Measurements from ENCODE around the gene IER5L.

IER5L gene

DNA sequence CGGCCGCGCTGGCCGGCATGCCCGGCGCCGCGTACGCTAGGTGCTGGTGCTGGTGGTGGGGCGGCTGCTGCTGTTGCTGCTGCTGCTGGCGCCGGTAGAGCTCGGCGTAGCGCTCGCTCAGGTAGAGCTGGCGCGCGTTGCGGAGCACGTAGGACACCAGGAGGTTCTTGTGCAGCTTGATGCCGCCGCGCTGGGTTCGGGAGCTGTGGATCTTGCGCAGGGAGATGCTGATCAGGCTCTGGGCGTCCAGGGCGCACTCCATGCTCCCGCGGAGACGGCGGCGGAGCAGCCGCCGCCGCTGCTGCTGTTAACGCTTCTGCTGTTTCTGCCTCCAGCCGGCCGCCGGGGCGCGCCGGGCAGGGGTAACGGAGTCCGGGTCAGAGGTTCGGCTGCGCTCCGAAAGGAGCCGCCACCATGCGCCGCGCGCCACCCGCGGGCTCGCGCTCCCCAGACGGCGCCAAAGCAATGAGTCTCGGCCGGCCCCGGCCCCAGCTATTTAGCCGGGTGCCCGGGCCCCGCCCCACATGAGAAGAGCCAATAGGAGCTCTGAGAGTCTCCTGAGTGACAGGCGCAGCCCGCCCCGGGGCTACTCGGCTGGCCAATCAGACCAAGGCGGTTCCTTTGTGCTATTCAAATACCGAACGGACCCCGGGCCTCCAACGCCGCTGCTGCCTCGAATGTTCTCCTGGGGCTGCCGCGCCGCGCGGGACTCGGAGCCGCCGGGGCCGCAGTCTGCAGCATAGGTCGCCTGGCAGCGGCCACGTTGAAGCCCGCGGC is at the start of gene IER5L:
Gene IER5L, minus strand, starts transcription at position 471 of the 777 bp plus-strand sequence. Its CDS starts 209 bp downstream, at position 262.
- peak; percentile 100 for DNase-seq (ENCODE audit: low spot score)

DNA sequence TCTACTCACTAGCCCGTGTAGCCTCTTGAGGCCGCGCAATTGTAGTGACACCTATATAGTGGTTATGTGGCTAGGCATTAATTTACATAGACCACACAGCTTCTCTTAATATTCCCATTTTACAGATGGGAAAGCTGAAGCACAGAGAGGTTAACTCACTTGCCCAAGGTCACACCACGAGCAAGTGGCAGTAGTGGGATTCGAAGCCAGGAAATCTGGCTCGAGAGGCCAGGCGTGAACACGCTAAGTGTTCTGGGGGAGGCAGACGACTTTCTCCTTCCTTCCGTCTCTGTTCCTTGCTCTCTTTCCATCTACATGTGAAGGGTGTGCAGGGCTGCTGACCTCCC is 49.8 kb upstream of the IER5L start:
- DNase-seq (ENCODE audit: low spot score), result no peak

DNA sequence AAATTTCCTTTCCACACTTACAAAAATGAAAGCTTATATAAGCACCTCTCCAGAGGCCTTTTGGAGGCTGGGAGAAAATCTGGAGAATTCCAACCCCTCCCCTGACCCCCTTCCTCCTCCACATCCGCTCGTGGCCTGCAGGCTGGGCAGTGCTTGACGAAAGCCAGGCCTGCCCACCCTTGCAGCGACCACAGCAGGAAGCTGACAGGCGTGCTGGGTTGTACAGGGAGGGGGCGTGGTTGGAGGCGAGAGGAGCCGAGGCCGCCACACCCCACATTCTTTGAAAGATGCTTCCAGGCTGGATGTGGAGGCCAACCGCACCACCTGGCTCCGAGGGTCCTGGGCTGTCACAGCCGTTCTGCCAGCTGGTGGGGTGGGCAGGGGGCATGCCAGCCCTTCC is 47.8 kb upstream of the IER5L start:
- peak; percentile 81 for DNase-seq (ENCODE audit: low spot score)

DNA sequence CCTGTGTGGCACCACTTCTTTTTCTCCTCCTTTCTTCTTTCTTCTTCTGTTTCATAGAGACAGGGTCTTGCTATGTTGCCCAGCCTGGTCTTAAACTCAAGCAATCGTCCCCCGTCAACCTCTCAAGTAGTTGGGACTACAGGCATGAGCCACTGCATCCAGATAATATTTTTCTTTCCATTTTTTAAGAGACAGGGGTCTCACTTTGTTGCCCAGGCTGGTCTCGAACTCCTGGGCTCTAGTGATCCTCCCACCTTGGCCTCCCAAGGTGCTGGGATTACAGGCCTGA is 47.4 kb upstream of the IER5L start:
- DNase-seq (ENCODE audit: low spot score), result no peak

DNA sequence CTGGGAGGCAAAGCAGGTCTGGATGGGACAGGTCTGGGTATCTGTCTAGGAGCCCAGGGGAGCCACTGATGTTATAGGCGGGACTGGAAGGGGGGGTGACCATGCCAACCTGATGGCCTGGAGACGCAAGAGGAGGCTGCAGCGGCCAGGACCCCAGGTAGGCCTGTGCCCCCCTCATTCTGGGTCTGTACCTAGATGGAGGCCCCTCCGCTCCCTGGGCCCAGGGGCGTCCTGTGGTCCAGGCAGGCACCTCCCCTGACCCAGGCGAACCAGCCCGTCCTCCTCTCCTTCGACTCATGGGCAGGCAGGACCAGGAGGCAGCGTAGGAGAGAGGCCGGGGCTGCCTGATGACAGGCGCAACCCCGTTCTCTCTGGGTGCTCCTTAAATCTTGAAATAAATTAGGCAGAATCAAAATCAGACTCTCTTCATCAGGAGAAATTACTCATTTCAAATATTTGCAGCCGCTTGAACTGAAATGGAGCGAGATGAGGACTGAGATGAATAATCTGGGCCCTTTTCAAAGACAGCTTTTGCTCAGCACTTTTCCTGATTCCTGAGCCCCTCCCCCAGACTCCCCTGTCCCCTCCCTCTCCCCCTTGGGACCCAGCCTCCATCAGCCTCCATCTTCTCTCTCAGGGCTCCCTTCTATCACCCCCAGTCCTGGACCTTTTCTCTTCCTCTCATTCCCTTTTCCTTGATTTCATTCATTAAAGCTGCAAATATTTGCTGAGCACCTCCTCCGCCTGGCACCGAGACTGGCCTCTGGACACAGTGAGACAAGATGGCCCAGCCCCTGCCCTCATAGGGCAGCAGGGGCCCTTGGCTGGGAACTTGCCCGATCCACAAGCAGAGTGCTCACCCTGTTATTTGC is 46.8 kb upstream of the IER5L start:
- no peak for DNase-seq (ENCODE audit: low spot score)

DNA sequence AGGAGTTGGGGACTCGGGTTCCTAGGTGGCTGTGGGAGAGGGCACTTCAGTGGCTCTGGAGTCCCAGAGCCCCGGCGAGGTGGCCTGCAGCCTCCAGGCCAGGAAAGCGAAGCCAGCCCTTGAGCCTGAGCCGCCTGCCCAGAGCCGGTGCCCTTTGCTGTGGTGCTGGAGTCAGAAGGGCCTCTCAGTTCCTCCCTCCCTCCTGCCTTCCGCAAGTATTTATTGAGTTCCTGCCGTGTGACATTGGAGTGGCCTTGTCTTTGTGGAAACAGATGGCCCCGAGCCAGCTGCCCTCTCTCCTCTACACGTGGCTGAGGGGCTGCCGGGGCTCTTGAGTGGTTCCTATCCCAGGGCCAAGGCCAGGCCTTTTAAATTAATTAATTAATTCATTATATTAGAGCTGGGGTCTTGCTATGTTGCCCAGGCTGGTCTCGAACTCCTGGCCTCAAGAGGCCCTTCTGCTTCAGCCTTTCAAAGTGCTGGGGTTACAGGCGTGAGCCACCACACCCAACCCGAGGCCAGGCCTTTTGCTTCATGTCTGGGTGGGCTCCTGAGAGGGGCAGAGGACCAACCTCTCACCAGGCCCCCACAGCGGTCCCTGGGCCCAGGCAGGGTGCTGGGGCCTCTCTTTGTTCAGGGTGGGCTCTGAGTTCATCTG is 45.6 kb upstream of the IER5L start:
- no peak for DNase-seq (ENCODE audit: low spot score)

DNA sequence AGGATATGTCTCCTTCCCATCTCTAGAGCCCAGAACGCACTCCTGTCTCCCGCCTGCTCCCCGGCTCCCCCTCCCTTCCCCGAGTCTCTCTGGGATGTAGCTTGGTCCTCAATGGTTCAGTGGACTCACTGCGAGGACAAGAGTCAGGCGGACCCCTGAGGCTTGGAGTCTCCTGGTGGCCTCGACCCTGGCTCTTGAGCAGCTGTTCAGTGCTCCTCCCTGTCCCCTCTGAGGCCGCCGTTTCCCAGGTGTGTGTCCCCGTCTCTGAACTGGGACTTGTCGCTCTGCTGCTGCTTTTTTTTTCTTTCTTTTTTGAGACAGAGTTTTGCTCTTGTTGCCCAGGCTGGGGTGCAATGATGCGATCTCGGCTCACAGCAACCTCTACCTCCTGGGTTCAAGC is 44.8 kb upstream of the IER5L start:
- no peak for DNase-seq (ENCODE audit: low spot score)

DNA sequence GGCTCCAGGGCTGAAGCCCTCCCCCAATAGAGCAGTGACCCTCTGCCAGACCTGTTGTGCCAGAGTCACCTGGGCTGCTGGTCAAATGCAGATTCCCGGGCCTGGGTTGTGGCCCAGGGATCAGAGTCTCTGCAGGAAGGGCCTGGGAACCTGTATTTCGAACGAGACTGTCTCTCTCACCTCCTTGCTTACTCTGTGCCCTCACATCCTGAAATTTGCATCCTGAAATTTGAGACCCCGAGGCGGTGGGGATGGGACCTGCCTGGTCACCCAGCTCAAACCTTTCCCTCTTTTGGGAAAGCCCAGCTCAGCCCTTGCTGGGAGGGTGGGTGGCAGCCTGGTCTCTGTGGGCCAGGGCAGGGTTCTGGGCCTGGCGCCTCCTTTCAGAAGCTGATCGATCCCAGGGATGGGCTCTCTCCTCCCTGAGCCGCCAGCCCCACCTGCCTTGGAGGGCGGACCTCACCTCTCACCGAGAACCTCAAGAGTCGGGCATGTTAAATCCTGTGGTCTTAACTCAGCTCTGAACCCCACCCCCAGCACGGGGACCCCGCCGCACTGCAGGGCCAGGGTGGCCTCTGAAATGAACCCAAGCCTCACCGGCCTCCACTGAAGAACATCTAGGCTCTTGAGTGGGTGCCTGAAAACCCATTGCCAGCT is 44.0 kb upstream of the IER5L start:
- no peak for DNase-seq (ENCODE audit: low spot score)

DNA sequence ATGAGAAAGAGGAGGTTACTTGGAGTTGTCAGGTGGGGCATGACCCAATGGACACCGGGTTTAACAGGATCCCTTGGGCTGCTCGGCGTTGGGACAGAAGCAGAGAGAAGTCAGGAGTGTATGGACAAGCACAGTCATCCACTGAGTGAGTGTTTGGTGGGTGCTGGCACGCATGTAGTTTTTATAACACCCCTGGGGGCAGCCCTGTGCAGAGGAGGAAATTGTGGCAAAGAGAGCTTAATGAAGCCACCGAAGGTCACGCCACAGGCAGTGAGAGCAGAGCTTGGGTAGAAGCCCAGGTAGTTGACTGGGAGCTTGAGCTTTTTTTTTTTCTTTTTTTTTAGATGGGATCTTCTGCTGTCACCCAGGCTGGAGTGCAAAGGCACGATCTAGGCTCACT is 43.2 kb upstream of the IER5L start:
- no peak for DNase-seq (ENCODE audit: low spot score)

DNA sequence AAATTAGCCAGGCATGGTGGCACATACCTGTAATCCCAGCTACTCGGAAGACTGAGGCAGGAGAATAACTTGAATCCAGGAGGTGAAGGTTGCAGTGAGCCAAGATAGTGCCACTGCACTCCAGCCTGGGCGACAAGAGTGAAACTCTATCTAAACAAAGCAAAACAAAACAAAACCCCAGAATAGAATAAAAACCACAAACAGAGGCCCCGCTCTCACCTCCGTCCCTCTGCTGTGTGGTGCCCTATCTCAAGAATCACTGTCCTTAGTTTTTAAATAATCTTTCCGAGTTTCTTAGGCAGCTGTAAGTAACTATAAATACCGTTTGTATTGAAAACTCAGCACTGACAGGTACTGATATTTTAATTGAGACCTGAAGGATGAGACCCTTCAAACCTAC is 42.7 kb upstream of the IER5L start:
- no peak for DNase-seq (ENCODE audit: low spot score)

DNA sequence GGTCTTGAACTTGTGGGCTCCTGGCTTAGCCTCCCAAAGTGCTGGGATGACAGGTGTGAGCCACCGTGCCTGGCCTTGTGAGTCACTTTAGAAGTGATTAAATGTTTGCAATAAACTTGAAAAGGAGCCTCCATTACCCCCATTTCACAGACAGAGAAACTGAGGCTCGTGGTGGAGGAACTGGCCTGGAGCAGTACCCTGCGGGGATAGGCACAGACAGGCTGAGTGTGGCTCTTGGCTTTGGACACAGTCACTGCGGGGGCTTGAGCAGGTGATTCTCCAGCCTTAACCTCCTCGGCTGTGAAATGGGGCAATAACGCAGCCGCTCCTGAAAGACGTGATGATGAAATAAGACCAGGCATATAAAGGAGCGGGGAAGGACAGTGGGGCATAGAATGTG is 40.9 kb upstream of the IER5L start:
- no peak for DNase-seq (ENCODE audit: low spot score)

DNA sequence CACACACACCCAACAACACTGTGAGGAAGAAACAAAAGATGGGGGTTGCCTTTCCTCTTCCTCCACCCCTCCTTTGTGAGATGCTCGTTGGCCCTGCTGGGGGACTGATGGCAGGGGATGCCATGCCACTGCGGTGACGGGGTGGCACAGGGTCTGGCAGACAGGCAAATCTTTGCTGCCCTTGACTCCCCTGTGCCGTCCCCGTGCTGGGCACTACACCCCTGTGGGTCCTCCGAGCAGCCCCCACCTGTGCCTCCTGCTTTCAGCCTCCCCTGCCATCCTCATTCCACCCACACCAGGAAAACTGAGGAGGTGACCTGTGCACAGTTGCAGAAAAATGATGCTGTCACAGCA is 40.2 kb upstream of the IER5L start:
- DNase-seq (ENCODE audit: low spot score), result no peak

DNA sequence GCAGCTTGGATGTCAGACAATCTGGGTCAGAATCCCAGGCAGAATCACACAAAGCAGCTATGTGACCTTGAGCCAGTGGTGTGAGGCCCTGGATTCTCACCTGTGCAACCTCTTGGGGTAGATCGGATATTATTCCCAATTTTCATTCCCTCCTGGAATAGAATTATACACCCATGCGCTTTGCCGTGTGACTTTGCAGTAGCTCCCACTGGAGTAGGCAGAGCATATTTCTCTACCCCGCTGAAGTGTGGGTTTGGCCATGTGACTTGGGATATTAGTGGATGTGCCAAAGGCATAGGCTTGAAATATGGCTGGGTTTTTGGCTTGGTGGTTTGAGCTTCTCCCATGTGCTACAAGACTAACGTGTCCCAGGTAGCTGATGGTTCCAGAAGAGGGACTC is 35.5 kb upstream of the IER5L start:
- DNase-seq (ENCODE audit: low spot score), result no peak

DNA sequence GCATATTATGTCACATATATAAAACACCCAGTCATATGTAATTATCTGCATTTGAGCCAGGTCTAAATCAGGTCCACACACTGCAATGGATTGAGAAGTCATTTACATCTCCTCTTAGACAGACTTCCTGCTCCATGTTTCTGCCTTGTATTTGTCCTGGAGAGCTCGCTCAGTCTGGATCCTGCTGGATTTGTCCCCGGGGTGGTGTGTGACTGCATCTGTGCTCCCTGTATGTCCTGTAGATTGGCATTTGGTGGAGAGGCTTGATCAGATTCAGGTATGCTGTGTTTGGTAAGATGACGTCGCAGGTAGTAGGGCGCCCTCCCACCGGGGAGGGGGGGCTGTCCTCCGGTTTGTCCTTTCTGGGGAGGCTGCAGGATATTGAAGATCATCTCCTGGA is 33.6 kb upstream of the IER5L start:
- no peak for DNase-seq (ENCODE audit: low spot score)

DNA sequence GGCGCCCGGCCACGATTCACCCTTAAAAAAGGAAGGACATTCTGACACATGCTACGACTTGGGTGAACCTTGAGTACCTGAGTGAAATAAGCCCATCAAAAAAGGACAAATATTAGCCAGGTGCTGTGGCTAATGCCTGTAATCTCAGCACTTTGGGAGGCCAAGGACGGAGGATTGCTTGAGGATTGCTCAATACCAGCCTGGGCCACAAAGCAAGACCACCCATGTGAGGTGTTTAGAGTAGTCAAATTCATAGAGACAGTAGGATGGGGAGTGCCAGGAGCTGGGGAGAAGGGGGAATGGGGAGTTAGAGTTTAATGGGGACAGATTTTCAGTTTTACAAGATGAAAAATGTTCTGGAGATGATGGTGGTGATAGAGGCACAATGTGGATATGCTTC is 32.1 kb upstream of the IER5L start:
- no peak for DNase-seq (ENCODE audit: low spot score)

DNA sequence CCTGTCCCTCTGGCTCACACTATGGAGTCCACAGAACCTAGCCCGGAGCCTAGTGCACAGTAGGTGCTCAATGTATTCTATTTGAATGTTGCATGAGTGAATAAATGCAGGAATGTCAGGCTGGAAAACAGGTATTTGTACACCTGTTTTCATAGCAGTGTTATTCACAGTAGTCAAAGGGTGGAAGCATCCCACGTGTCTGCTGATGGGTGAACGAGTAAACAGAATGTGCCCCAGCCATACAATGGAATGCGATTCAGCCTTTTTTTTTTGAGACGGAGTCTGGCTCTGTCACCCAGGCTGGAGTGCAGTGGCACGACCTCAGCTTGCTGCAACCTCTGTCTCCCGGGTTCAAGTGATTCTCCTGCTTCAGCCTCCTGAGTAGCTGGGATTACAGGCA is 31.5 kb upstream of the IER5L start:
- DNase-seq (ENCODE audit: low spot score), result no peak

DNA sequence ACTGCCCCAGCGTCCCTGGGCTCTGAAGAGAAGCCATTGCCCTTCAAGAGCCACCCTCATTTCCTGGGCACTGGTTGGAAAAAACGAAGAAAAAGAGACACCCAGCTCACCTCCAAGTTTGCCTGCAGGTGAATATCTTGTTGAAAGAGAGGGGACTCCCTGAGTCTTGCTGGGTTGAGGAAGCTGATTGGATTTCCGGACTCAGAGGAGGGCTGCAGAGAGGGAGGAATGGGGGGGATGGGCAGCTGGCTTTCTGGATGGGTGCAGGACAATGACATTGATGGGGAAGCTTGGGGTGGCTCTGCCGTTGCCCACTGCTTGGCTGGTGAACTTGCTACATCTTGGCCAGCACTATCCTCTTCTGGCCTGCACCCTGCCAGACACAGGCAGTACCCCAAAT is 31.0 kb upstream of the IER5L start:
- DNase-seq (ENCODE audit: low spot score), result no peak

DNA sequence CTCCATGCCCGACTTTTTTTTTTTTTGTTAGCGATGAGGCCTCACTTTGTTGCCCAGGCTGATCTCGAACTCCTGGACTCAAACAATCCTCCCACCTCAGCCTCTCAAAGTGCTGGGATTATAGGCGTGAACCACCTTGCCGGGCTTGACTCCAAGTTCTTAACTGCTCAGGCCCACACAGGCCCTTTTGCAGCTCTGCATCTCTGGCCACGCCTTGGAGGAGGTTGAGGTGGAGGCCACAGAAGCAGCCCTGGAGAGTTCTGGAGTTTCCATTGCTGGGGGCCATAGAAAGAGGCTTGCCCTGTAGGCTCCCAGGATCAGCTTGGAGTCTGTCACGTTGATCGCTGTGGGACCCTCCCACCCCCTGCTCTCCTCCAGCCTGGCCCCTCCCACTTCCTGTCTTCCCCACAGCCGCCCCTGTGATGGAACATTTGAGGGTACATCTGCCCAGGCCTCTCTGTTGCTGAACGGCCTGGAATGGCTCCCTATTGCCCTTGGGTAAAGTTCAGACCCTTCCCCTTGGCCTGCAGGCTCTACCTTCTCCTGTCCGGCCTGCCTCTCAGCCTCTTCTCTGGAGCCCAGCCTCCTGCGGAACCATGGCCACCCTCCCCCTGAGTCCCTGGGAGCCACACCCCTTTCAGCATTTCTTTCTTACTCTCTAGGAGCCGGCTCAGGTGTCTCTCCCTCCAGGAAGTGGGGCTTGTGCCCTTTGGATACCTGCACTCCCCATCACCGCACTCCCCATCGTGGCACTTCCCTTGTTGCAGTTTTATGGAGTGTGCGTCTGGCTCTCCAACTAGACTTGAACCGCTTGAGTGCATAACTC is 30.4 kb upstream of the IER5L start:
- no peak for DNase-seq (ENCODE audit: low spot score)

DNA sequence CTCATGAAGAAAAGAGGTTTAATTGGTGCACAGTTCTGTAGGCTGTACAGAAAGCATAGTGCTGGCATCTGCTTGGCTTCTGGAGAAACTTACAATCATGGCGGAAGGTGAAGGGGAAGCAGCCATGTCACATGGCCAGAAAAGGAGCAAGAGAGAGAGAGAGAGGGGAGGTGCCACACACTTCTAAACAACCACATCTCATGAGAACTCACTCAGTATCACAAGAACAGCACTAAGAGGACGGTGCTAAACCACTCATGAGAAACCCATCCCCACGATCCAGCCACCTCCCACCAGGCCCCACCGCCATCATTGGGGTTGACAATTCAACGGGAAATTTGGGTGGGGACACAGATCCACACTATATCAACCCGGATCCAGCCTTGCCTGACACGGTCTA is 28.8 kb upstream of the IER5L start:
- no peak for DNase-seq (ENCODE audit: low spot score)

DNA sequence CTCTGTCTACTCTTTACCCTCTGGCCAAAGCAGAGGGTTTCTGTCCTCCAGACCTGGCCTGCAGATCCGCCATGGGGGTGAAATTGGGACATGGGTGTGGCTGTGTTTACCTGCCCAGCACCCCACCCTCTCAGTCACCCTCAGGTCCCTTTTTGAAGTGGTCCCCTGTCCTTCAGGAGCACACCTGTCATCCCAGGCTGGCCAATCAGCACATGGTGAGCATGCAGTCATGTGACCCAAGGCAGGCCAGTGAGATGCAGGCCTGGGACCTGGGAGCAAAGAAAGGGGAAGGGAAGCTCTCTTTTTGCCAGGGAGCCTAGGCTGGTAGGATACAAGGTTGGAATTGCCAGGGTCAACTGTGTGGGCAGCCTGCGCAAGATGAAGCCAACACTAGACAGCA is 28.3 kb upstream of the IER5L start:
- no peak for DNase-seq (ENCODE audit: low spot score)

DNA sequence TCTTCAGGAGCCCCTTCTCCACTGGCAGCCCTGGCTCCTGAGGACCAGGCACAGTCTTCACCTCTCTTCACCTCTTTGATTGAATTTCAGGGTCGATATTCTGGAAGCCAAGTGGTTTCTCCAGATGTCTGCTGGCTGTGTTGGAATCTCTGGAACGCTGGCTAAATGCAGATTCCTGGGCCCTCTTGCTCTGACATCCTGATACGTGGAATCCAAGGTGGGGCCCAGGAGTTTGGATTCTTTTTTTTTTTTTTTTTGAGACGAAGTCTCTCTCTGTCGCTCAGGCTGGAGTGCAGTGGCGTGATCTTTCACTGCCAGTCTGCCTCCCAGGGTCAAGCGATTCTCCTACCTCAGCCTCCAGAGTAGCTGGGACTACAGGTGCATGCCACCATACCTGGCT is 26.8 kb upstream of the IER5L start:
- DNase-seq (ENCODE audit: low spot score), result no peak

DNA sequence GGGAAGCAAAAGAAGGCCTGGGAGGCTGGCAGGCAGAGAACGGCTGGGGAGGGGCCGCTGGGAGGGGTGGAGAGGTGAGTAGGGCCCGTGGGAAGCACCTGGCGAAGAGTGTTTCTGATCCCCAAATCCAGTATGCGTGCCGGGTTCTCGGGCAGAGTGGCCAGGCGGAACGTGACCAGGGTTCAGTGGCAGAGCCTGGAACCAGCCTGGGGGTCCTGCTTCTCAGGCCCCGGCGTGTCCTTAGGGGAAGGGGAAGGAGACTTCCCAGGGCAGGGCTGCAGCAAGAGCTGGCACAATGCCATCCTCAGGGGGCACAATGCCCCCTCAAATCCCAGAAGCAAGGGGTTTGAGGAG is 25.5 kb upstream of the IER5L start:
- DNase-seq (ENCODE audit: low spot score), result no peak
